ENCODE data around the gene MIER1. TPM values are rescaled to one million over a fixed set of nuclear protein-coding genes. Genes with fewer than 3 reads are reported as not detected.
A peak's percentile ranks its signal among the peaks of the same experiment; 100 is the strongest.

Gene MIER1
- total RNA-seq, 6 experiments from 2014 or later, result 11.8 to 27.0 (median 19.3) TPM

GRCh38 chr1:67020765-67021164 is 96.0 kb downstream of the MIER1 start:
- DNase-seq (no peak), ATAC-seq (peak; percentile 33 to 54 (median 48))
- Histone ChIP-seq H3K4me1 (peaks cover 0 to 20% (median 8%) of the 10 kb centered on the region in 4 donors), H3K36me3 (peaks cover 0 to 22% (median 10%) of the 10 kb centered on the region in 4 donors), H3K27me3 (no peaks in the 10 kb centered on the region), H3K9me3 (no peaks in the 10 kb centered on the region), H3K4me3 (no peak overlapping the region), H3K27ac (no peak overlapping the region)
- WGBS (ENCODE audit: insufficient coverage, low coverage, low lambda C conversion rate, missing lambda C conversion rate), result 30% methylated on average over 2 of the region's 2 CpGs
- no peak for TF ChIP-seq CTCF (IDR thresholded peaks at IDR 0.05)
- no peak for TF ChIP-seq POLR2A (IDR thresholded peaks at IDR 0.05)
- intact Hi-C loops (cut with DNase I), result no loop called here

GRCh38 chr1:67029472-67029871 is 104.7 kb downstream of the MIER1 start:
- H3K27me3 ChIP-seq, result no peaks in the 10 kb centered on the region
- TF ChIP-seq CTCF (IDR thresholded peaks at IDR 0.05) (no peak), POLR2A (IDR thresholded peaks at IDR 0.05) (no peak)
- intact Hi-C loops (cut with DNase I), result no loop called here
- 67% methylated on average over 1 of the region's 1 CpG for WGBS (ENCODE audit: insufficient coverage, low coverage, low lambda C conversion rate, missing lambda C conversion rate)
- peaks cover 0 to 4% (median 0%) of the 10 kb centered on the region in 4 donors for H3K36me3 ChIP-seq
- no peaks in the 10 kb centered on the region for H3K4me1 ChIP-seq
- H3K9me3 ChIP-seq, result no peaks in the 10 kb centered on the region
- H3K27ac ChIP-seq, result no peak overlapping the region
- DNase-seq (no peak), ATAC-seq (peak in 2 of 4 donors; percentile 30 to 53)
- H3K4me3 ChIP-seq, result no peak overlapping the region

GRCh38 chr1:67031121-67031858 is 106.5 kb downstream of the MIER1 start:
- Histone ChIP-seq H3K9me3 (no peaks in the 10 kb centered on the region), H3K27ac (no peak overlapping the region), H3K27me3 (no peaks in the 10 kb centered on the region), H3K4me3 (no peak overlapping the region), H3K4me1 (no peaks in the 10 kb centered on the region), H3K36me3 (peaks cover 0 to 8% (median 3%) of the 10 kb centered on the region in 4 donors)
- DNase-seq (no peak), ATAC-seq (no peak)
- TF ChIP-seq CTCF (IDR thresholded peaks at IDR 0.05) (no peak), POLR2A (IDR thresholded peaks at IDR 0.05) (no peak)
- 78% methylated on average over 5 of the region's 5 CpGs for WGBS (ENCODE audit: insufficient coverage, low coverage, low lambda C conversion rate, missing lambda C conversion rate)
- intact Hi-C loops (cut with DNase I), result no loop called here

- Histone ChIP-seq H3K27ac (no peak overlapping the region), H3K27me3 (no peaks in the 10 kb centered on the region), H3K4me1 (no peaks in the 10 kb centered on the region), H3K4me3 (no peak overlapping the region), H3K9me3 (no peaks in the 10 kb centered on the region), H3K36me3 (peaks cover 0 to 14% (median 4%) of the 10 kb centered on the region in 4 donors)
- intact Hi-C loops (cut with DNase I), result no loop called here
- ATAC-seq (no peak), DNase-seq (no peak)
- TF ChIP-seq CTCF (IDR thresholded peaks at IDR 0.05) (no peak), POLR2A (IDR thresholded peaks at IDR 0.05) (no peak)
- 80% methylated on average over 4 of the region's 4 CpGs for whole genome bisulfite sequencing (ENCODE audit: insufficient coverage, low coverage, low lambda C conversion rate, missing lambda C conversion rate)
These were observed 107.1 kb downstream of the MIER1 start for GRCh38 chr1:67031859-67032247.

Other genes with a start within 250 kb of the MIER1 start
- gene DYNLT5, start 172.5 kb upstream of the MIER1 start, total RNA-seq, result 1 to 10 TPM in 5 of 6 experiments, under 1 TPM in 1; 0.44 to 2.4 (median 1.3) TPM
- not detected for gene INSL5, start 123.7 kb upstream of the MIER1 start, total RNA-seq
- 1 to 10 TPM in 4 of 6 experiments, under 1 TPM in 2; 0.80 to 3.4 (median 1.4) TPM for gene DNAI4, start 134 bp upstream of the MIER1 start, total RNA-seq
- gene SLC35D1, start 129.2 kb downstream of the MIER1 start, total RNA-seq, result 10 to 100 TPM; 36.9 to 70.7 (median 52.0) TPM
- gene C1orf141, start 210.0 kb downstream of the MIER1 start, total RNA-seq, result not detected
- gene IL23R, start 241.5 kb downstream of the MIER1 start, total RNA-seq, result under 1 TPM in 1 of 6 experiments, not detected in 5; 0.12 TPM